ENCODE results near the gene CGREF1. TPM values are rescaled to one million over a fixed set of nuclear protein-coding genes. Genes with fewer than 3 reads are reported as not detected.

Gene CGREF1
- total RNA-seq, 1 experiment from 2014 or later: 3.7 TPM

- no peak for TF ChIP-seq CTCF (IDR thresholded peaks at IDR 0.05; ENCODE audit: unreplicated experiment)
- Mint-ChIP-seq H3K4me1 (ENCODE audit: low read depth, unreplicated experiment) (no peaks in the 10 kb centered on the region), H3K9me3 (ENCODE audit: low read depth, unreplicated experiment) (no peaks in the 10 kb centered on the region), H3K27ac (ENCODE audit: unreplicated experiment) (no peak overlapping the region), H3K4me3 (ENCODE audit: low read depth, unreplicated experiment) (no peak overlapping the region), H3K36me3 (ENCODE audit: insufficient read depth, unreplicated experiment) (no peaks in the 10 kb centered on the region), H3K27me3 (ENCODE audit: unreplicated experiment) (peaks cover 47% of the 10 kb centered on the region)
- CTCF ChIA-PET: no interaction called here
- intact Hi-C loops (cut with micrococcal nuclease; ENCODE audit: unreplicated experiment): no loop called here
- no TSS peak for BruUV-seq (replicated peaks)
- DNase-seq: no peak
Observed at GRCh38 chr2:27154488-27154887, 35.6 kb upstream of the CGREF1 start.

GRCh38 chr2:27152796-27153464 is 34.0 kb upstream of the CGREF1 start:
- intact Hi-C loops (cut with micrococcal nuclease; ENCODE audit: unreplicated experiment): no loop called here
- no peaks in the 10 kb centered on the region for H3K36me3 Mint-ChIP-seq (ENCODE audit: insufficient read depth, unreplicated experiment)
- no peak for DNase-seq
- H3K4me1 Mint-ChIP-seq (ENCODE audit: low read depth, unreplicated experiment): no peaks in the 10 kb centered on the region
- peaks cover 46% of the 10 kb centered on the region for H3K27me3 Mint-ChIP-seq (ENCODE audit: unreplicated experiment)
- H3K27ac Mint-ChIP-seq (ENCODE audit: unreplicated experiment): no peak overlapping the region
- no peaks in the 10 kb centered on the region for H3K9me3 Mint-ChIP-seq (ENCODE audit: low read depth, unreplicated experiment)
- H3K4me3 Mint-ChIP-seq (ENCODE audit: low read depth, unreplicated experiment): no peak overlapping the region
- BruUV-seq (replicated peaks): no TSS peak
- CTCF ChIA-PET: no interaction called here
- no peak for TF ChIP-seq CTCF (IDR thresholded peaks at IDR 0.05; ENCODE audit: unreplicated experiment)

- Mint-ChIP-seq H3K27me3 (ENCODE audit: unreplicated experiment) (peaks cover 52% of the 10 kb centered on the region), H3K27ac (ENCODE audit: unreplicated experiment) (no peak overlapping the region), H3K9me3 (ENCODE audit: low read depth, unreplicated experiment) (no peaks in the 10 kb centered on the region), H3K4me1 (ENCODE audit: low read depth, unreplicated experiment) (no peaks in the 10 kb centered on the region), H3K4me3 (ENCODE audit: low read depth, unreplicated experiment) (no peak overlapping the region), H3K36me3 (ENCODE audit: insufficient read depth, unreplicated experiment) (no peaks in the 10 kb centered on the region)
- CTCF ChIA-PET: interaction anchor here (0.9 to 1.5 kb wide), 3 partner anchors 40 to 128 kb away, joined by 3 to 7 read pairs (median 4); no protein-coding TSS in a partner anchor
- TF ChIP-seq CTCF (IDR thresholded peaks at IDR 0.05; ENCODE audit: unreplicated experiment): no peak
- no TSS peak for BruUV-seq (replicated peaks)
- intact Hi-C loops (cut with micrococcal nuclease; ENCODE audit: unreplicated experiment): no loop called here
- peak; percentile 13 for DNase-seq
Observed at GRCh38 chr2:27152102-27152795, 33.3 kb upstream of the CGREF1 start.

DNA sequence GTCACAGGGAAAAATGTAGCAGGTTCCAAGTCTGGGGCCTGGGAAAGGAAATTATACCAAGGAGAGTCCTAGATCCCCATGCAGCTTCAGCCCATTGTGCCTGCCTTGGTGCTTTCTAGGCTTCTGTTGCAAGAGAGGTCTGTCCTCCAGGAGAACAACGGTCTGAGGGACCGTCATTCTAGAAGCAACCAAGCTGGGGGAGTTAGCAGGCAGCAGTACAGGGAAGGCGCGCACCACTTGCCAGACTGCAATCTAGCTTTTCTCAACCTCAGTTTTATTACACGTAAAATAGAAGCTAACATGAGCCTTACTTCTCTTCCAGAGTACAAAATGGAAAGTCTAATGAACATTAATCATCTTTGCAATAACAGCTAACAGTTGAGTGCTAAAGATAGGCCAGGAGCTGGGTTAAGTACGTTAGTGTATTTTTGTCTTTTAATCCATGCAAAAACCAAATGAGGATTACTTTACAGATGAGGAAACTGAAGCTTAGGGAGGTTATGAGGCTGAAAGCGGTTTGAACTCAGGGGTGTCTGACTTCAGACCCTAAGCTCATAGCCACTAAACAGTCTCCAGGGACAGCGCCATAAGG is 31.8 kb upstream of the CGREF1 start:
- peaks cover 54% of the 10 kb centered on the region for H3K27me3 Mint-ChIP-seq (ENCODE audit: unreplicated experiment)
- TF ChIP-seq CTCF (IDR thresholded peaks at IDR 0.05; ENCODE audit: unreplicated experiment): no peak
- no peak overlapping the region for H3K4me3 Mint-ChIP-seq (ENCODE audit: low read depth, unreplicated experiment)
- DNase-seq: no peak
- no peaks in the 10 kb centered on the region for H3K9me3 Mint-ChIP-seq (ENCODE audit: low read depth, unreplicated experiment)
- H3K27ac Mint-ChIP-seq (ENCODE audit: unreplicated experiment): no peak overlapping the region
- intact Hi-C loops (cut with micrococcal nuclease; ENCODE audit: unreplicated experiment): no loop called here
- H3K4me1 Mint-ChIP-seq (ENCODE audit: low read depth, unreplicated experiment): no peaks in the 10 kb centered on the region
- CTCF ChIA-PET: interaction anchor here (0.6 to 1.5 kb wide), 2 partner anchors 41 to 133 kb away, joined by 3 to 7 read pairs; no protein-coding TSS in a partner anchor
- H3K36me3 Mint-ChIP-seq (ENCODE audit: insufficient read depth, unreplicated experiment): no peaks in the 10 kb centered on the region
- BruUV-seq (replicated peaks): no TSS peak

All from Calu3 (cell line).